Myocyte (in vitro differentiated cells): ENCODE measurements around the gene OAS3. TPM values are rescaled to one million over a fixed set of nuclear protein-coding genes. Genes with fewer than 3 reads are reported as not detected.
"Not testable (repeated sequence)": the region's sequence is repeated elsewhere in the genome, so short reads cannot be mapped to it uniquely, and the experiment has no call there.

Experiments
- DNase-seq: peaks from one replicate; pipeline ENCODE4 v3.0.0-alpha.2; 2012; ENCODE audit warnings: low read depth
- total RNA-seq: library from RNA; depleted of rRNA; stranded (reverse); fragments of >200 nt; gene quantifications from 2 replicates; pipeline ENCODE4 v1.2.3, GENCODE V29; 2014

The OAS3 gene
- total RNA-seq, 1 donor from 2014 or later: 7.1 TPM

GRCh38 chr12:112979041-112979680, 40.9 kb downstream of the OAS3 start:
- no peak for DNase-seq

GRCh38 chr12:112980491-112981158, 42.4 kb downstream of the OAS3 start:
- no peak for DNase-seq

GRCh38 chr12:112985642-112986290, 47.5 kb downstream of the OAS3 start:
- DNase-seq: no peak

GRCh38 chr12:112986291-112986800, 48.1 kb downstream of the OAS3 start:
- DNase-seq: no peak

GRCh38 chr12:112987561-112987960, 49.3 kb downstream of the OAS3 start:
- DNase-seq: no peak

GRCh38 chr12:112988224-112988623, 50.0 kb downstream of the OAS3 start:
- no peak for DNase-seq

GRCh38 chr12:112988823-112989385, 50.6 kb downstream of the OAS3 start:
- not testable (repeated sequence) for DNase-seq

- DNase-seq: no peak
Measured at GRCh38 chr12:112989806-112990205, 51.5 kb downstream of the OAS3 start.

- peak; percentile 80 for DNase-seq
Measured at GRCh38 chr12:112992541-112993398, 54.5 kb downstream of the OAS3 start.

- DNase-seq: no peak
Measured at GRCh38 chr12:112995008-112995407, 56.7 kb downstream of the OAS3 start.

GRCh38 chr12:112996501-112996900, 58.2 kb downstream of the OAS3 start:
- no peak for DNase-seq

GRCh38 chr12:112997506-112997905, 59.2 kb downstream of the OAS3 start:
- no peak for DNase-seq

- peak; percentile 73 for DNase-seq
Measured at GRCh38 chr12:112998987-112999767, 60.9 kb downstream of the OAS3 start.

- DNase-seq: no peak
Measured at GRCh38 chr12:113000433-113000832, 62.2 kb downstream of the OAS3 start.

- no peak for DNase-seq
Measured at GRCh38 chr12:113002155-113002554, 63.9 kb downstream of the OAS3 start.

- no peak for DNase-seq
Measured at GRCh38 chr12:113002676-113003075, 64.4 kb downstream of the OAS3 start.

- DNase-seq: no peak
Measured at GRCh38 chr12:113003636-113004035, 65.4 kb downstream of the OAS3 start.

GRCh38 chr12:113005762-113006161, 67.5 kb downstream of the OAS3 start:
- DNase-seq: peak; percentile 37

- no peak for DNase-seq
Measured at GRCh38 chr12:113006206-113006605, 67.9 kb downstream of the OAS3 start.

- peak; percentile 93 for DNase-seq
Measured at GRCh38 chr12:113006641-113007040, 68.4 kb downstream of the OAS3 start.
